GM12878 (cell line): ENCODE results near the gene ACE. TPM values are rescaled to one million over a fixed set of nuclear protein-coding genes. Genes with fewer than 3 reads are reported as not detected.

Experiments used
- ATAC-seq: fragments of 200-7000 bp; cut with Tn5 transposase; 3 replicates; pipeline ENCODE4 v1.9.1; 2020; ENCODE audit warnings: mild to moderate bottlenecking, moderate library complexity
- BruUV-seq: library from RNA; stranded (reverse); fragments of 400-500 nt; replicated peaks from 2 replicates; lab custom pipeline; 2021; lab: Mats Ljungman, UMichigan
- CTCF ChIA-PET: fragments of 300-600 bp; sonication (Branson Sonifier 250); formaldehyde crosslinking; extraction: SDS; loops from one replicate; lab custom pipeline; 2021; ENCODE audit warnings: inconsistent platforms; lab: Yijun Ruan, JAX
- POLR2A ChIA-PET: fragments of 350-600 bp; formaldehyde crosslinking; extraction: SDS; loops from one replicate; lab custom pipeline; 2021; ENCODE audit warnings: inconsistent platforms; lab: Charles Lee
- RAD21 ChIA-PET: fragments of 300-600 bp; sonication (Branson Sonifier 250); formaldehyde crosslinking; loops from one replicate; lab custom pipeline; 2023; ENCODE audit warnings: antibody characterized with exemption; ENCODE audit not compliant: unreplicated experiment; lab: Charles Lee
- SMC1A ChIA-PET: fragments of 300-600 bp; sonication (Branson Sonifier 250); formaldehyde crosslinking; loops from one replicate; lab custom pipeline; 2023; ENCODE audit not compliant: unreplicated experiment, uncharacterized antibody; lab: Charles Lee
- DNase-seq: peaks from one replicate; pipeline ENCODE4 v3.0.0-alpha.2; 2011; ENCODE audit warnings: low read depth, low spot score
- FAIRE-seq: peaks from 3 replicates; lab custom pipeline; 2011; peaks lifted over from hg19 to GRCh38; lab: Jason Lieb, UNC
- H2AFZ ChIP-seq: 2 replicates; pipeline ENCODE4 v1.6.0; 2011; ENCODE audit warnings: low read depth, low read length, control low read depth; ENCODE audit not compliant: control insufficient read depth
- H3K27ac ChIP-seq: 2 replicates; pipeline ENCODE4 v1.5.1; 2011; ENCODE audit warnings: control low read depth; ENCODE audit not compliant: control insufficient read depth, insufficient read depth
- H3K27me3 ChIP-seq, 2 experiments: replicated peaks in 1 of 2; 2 replicates each; pipeline versions ENCODE4 v1.6.0 to v1.6.1; 2011; ENCODE audit warnings: low read length in 1 of 2; ENCODE audit not compliant: control insufficient read depth in 2 of 2, insufficient read depth in 2 of 2
- H3K36me3 ChIP-seq, 2 experiments: 2 replicates each; pipeline ENCODE4 v1.5.1; 2011; ENCODE audit warnings: low read length in 1 of 2; ENCODE audit not compliant: control insufficient read depth in 2 of 2, insufficient read depth in 2 of 2
- H3K4me1 ChIP-seq: 2 replicates; pipeline ENCODE4 v1.6.1; 2011; ENCODE audit warnings: mild to moderate bottlenecking, low read length, moderate library complexity, mixed read lengths; ENCODE audit not compliant: control insufficient read depth, insufficient read depth
- H3K4me2 ChIP-seq: 2 replicates; pipeline ENCODE4 v1.6.0; 2011; ENCODE audit warnings: control low read depth; ENCODE audit not compliant: control insufficient read depth, insufficient read depth
- H3K4me3 ChIP-seq: fragments of 200-600 bp; sonication (generic); 2 replicates; pipeline ENCODE4 v1.5.1; 2016
- H3K79me2 ChIP-seq: 2 replicates; pipeline ENCODE4 v1.6.0; 2011; ENCODE audit warnings: low read length; ENCODE audit not compliant: control insufficient read depth, insufficient read depth
- H3K9ac ChIP-seq: 2 replicates; pipeline ENCODE4 v1.8.0; 2011; ENCODE audit warnings: low read length, control low read depth, mixed read lengths; ENCODE audit not compliant: control insufficient read depth, insufficient read depth
- H3K9me3 ChIP-seq: replicated peaks from 3 replicates; pipeline ENCODE4 v1.5.1; 2011; ENCODE audit warnings: mild to moderate bottlenecking, low read length; ENCODE audit not compliant: control insufficient read depth, insufficient read depth
- H4K20me1 ChIP-seq: 2 replicates; pipeline ENCODE4 v1.6.0; 2011; ENCODE audit not compliant: control insufficient read depth, insufficient read depth
- ASH2L ChIP-seq: fragments of 300-600, 200-600 bp; sonication (generic); IDR thresholded peaks from 2 replicates; pipeline ENCODE4 v1.6.1; 2017; ENCODE audit warnings: low read depth, mild to moderate bottlenecking, borderline replicate concordance
- CBX3 ChIP-seq: fragments of 200-600 bp; sonication (generic); IDR thresholded peaks from 2 replicates; pipeline ENCODE4 v1.6.1; 2016; ENCODE audit warnings: low read depth, borderline replicate concordance
- HDAC2 ChIP-seq: fragments of 200-600 bp; sonication (generic); IDR thresholded peaks from 2 replicates; pipeline ENCODE4 v1.6.1; 2017
- MTA2 ChIP-seq: fragments of 450-650 bp; IDR thresholded peaks from 2 replicates; pipeline ENCODE4 v1.6.1; 2016; ENCODE audit warnings: low read depth, mild to moderate bottlenecking, moderate library complexity
- NFYB ChIP-seq: IDR thresholded peaks from 2 replicates; pipeline ENCODE4 v1.6.1; 2011; ENCODE audit warnings: low read depth, mild to moderate bottlenecking, low read length, improper control_type of control experiment, moderate library complexity; ENCODE audit not compliant: insufficient read depth
- TCF12 ChIP-seq: IDR thresholded peaks from 2 replicates; pipeline ENCODE4 v1.6.1; 2011; ENCODE audit warnings: low read depth, mild to moderate bottlenecking, low read length
- TCF7 ChIP-seq: IDR thresholded peaks from 2 replicates; pipeline ENCODE4 v1.6.1; 2014; ENCODE audit warnings: antibody characterized with exemption, borderline replicate concordance
- WGBS: methylation state at CpG from one replicate; pipeline ENCODE4 v1.1.6; 2016; ENCODE audit warnings: low lambda C conversion rate; ENCODE audit not compliant: insufficient replicate concordance, insufficient coverage; ENCODE audit errors: missing lambda C conversion rate; 5-methylcytosine and 5-hydroxymethylcytosine counted together
- in situ Hi-C: fragments of 300-500 bp; cut with MboI; formaldehyde crosslinking; loops from 9 replicates; pipeline ENCODE4 v1.14.3; 2018; ENCODE audit warnings: mixed read lengths
- intact Hi-C: fragments of 100-400 bp; cut with micrococcal nuclease; formaldehyde crosslinking; loops from one replicate; pipeline ENCODE4 v1.14.2; 2022; ENCODE audit not compliant: unreplicated experiment
- polyA plus RNA-seq, 11 experiments: library from polyadenylated mRNA; depleted of rRNA in 4 of 11; unstranded in 6 of 11; stranded (reverse) in 5 of 11; fragments of >200 nt; fragmentation: Nextera tagmentation in 4 of 11; fragmentation: Illumina TruSeq in 1 of 11; extraction: Ambion mirVana in 4 of 11; extraction: Trizol in 1 of 11; gene quantifications; 1 replicate in 1 of 11; 2 replicates in 10 of 11; pipeline versions ENCODE4 v1.2.1 to v1.2.3, GENCODE V29; 2011 to 2016; ENCODE audit warnings: inconsistent platforms in 2 of 11, missing spikeins in 2 of 11, low read depth in 1 of 11
- total RNA-seq, 4 experiments: library from RNA; depleted of rRNA in 3 of 4; stranded (reverse); fragments of >200 nt in 3 of 4; fragmentation: Illumina TruSeq in 1 of 4; extraction: Trizol in 1 of 4; gene quantifications; 2 replicates each; pipeline versions ENCODE4 v1.2.1 to v1.2.3, GENCODE V29; 2013 to 2021
- TF ChIP-seq, protein P1 (sequence below): IDR thresholded peaks from 2 replicates; pipeline ENCODE4 v1.6.1; 2011; ENCODE audit warnings: borderline replicate concordance, low read depth, mild to moderate bottlenecking, moderate library complexity, mixed read lengths, low read length; ENCODE audit not compliant: insufficient read depth; ENCODE audit errors: extremely low read length

The ACE gene
- total and polyA plus RNA-seq, 10 of the 15 experiments (the other 5 are each of a cell fraction or from before 2014, with no cell fraction given): 0.46 TPM; not detected in 9

DNA sequence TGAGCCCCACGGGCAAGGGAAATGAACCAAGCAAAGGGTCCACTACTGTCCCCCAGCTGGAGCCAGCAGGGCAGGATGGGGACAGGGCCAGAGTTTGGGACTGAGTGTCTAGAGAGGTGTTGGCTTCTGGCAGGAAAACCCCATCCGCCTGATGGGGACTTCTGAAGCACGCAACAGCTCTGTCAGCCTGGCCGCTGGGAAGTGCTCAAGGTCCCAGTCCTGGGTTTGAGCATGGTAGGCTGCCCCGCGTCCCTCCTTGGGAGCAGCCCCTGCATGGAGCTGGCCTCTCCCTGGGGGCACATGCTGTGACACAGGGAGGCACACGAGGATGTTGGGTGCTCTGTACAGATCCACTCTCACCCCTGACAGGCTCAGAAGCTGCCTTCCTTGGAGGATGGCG, 14.6 kb downstream of the ACE start:
- Histone ChIP-seq H3K9ac (no peak overlapping the region), H3K27ac (no peak overlapping the region), H3K4me3 (no peak overlapping the region), H3K9me3 (no peaks in the 10 kb centered on the region), H2AFZ (no peak overlapping the region), H3K4me1 (no peaks in the 10 kb centered on the region), H3K79me2 (no peaks in the 10 kb centered on the region), H3K27me3 (peaks cover 0 to 1% of the 10 kb centered on the region in 2 experiments; a peak in 3 of 4 replicates), H3K36me3 (no peaks in the 10 kb centered on the region), H3K4me2 (no peak overlapping the region)
- ChIA-PET POLR2A (no interaction called here), CTCF (interaction anchor here (1.1 kb wide), 1 partner anchor 85 kb away, joined by 3 read pairs; no protein-coding TSS in a partner anchor)
- no peak for FAIRE-seq
- in situ Hi-C loops: no loop called here
- DNase-seq: no peak
- 21% methylated on average over 8 of the region's 8 CpGs for WGBS
- TF ChIP-seq TCF12 (no peak), ASH2L (no peak), NFYB (no peak), TCF7 (no peak), HDAC2 (no peak), CBX3 (no peak), MTA2 (no peak)
- TF ChIP-seq, protein P1, sequence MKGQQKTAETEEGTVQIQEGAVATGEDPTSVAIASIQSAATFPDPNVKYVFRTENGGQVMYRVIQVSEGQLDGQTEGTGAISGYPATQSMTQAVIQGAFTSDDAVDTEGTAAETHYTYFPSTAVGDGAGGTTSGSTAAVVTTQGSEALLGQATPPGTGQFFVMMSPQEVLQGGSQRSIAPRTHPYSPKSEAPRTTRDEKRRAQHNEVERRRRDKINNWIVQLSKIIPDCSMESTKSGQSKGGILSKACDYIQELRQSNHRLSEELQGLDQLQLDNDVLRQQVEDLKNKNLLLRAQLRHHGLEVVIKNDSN: no peak
- TF ChIP-seq, all 136 proteins: peak for 0
- H4K20me1 ChIP-seq: no peaks in the 10 kb centered on the region
- BruUV-seq: no TSS peak
- ChIA-PET SMC1A (no interaction called here), RAD21 (no interaction called here)
- ATAC-seq: no peak; the same call in 2 of the 3 replicates
- intact Hi-C loops: no loop called here
